ENCODE measurements around the gene CTNNA1. TPM values are rescaled to one million over a fixed set of nuclear protein-coding genes. Genes with fewer than 3 reads are reported as not detected.
"Not testable (repeated sequence)": the region's sequence is repeated elsewhere in the genome, so short reads cannot be mapped to it uniquely, and the experiment has no call there.

CTNNA1 gene
- total RNA-seq, 1 donor = 327 TPM

- no peak overlapping the region for H3K4me3 ChIP-seq (ENCODE audit: low read depth, low read length)
- no peak for DNase-seq (ENCODE audit: low read depth)
Observed at GRCh38 chr5:138757061-138757776, 4.0 kb downstream of the CTNNA1 start.

DNA sequence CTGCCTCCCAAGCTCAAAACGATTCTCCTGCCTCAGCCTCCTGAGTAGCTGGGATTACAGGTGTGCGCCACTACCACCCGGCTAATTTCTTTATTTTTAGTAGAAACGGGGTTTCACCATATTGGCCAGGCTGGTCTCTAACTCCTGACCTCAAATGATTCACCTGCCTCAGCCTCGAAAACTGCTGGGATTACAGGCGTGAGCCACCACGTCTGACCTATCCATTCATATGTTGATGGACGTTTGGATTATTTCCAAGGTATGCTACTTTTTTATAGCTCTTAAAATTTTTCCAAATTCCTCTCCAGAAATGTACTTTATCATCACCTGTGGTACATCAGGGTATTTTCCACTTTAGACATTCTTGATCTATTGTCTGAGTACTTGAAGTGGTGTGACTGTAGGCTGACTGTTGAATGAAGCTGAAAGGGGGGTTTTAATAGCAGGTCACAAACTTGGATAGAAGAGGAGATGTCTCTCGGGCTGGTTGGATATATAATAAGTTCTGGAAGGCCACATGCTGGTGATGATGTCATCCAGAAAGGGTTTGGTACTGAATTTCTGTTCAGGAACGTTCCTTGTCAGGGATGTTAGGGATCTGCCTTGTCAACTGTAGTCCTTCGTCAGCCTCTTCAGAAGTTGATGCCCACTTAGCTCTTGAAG lies 7.4 kb downstream of the CTNNA1 start:
- DNase-seq (ENCODE audit: low read depth) = no peak
- H3K4me3 ChIP-seq (ENCODE audit: low read depth, low read length) = no peak overlapping the region
- TF ChIP-seq, protein P1, sequence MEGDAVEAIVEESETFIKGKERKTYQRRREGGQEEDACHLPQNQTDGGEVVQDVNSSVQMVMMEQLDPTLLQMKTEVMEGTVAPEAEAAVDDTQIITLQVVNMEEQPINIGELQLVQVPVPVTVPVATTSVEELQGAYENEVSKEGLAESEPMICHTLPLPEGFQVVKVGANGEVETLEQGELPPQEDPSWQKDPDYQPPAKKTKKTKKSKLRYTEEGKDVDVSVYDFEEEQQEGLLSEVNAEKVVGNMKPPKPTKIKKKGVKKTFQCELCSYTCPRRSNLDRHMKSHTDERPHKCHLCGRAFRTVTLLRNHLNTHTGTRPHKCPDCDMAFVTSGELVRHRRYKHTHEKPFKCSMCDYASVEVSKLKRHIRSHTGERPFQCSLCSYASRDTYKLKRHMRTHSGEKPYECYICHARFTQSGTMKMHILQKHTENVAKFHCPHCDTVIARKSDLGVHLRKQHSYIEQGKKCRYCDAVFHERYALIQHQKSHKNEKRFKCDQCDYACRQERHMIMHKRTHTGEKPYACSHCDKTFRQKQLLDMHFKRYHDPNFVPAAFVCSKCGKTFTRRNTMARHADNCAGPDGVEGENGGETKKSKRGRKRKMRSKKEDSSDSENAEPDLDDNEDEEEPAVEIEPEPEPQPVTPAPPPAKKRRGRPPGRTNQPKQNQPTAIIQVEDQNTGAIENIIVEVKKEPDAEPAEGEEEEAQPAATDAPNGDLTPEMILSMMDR (IDR thresholded peaks at IDR 0.05; ENCODE audit: insufficient read depth, low read length) = no peak

More at GRCh38 chr5:138757061-138757776, 4.0 kb downstream of the CTNNA1 start:
- TF ChIP-seq, protein P1 (IDR thresholded peaks at IDR 0.05; ENCODE audit: insufficient read depth, low read length) = no peak

DNA sequence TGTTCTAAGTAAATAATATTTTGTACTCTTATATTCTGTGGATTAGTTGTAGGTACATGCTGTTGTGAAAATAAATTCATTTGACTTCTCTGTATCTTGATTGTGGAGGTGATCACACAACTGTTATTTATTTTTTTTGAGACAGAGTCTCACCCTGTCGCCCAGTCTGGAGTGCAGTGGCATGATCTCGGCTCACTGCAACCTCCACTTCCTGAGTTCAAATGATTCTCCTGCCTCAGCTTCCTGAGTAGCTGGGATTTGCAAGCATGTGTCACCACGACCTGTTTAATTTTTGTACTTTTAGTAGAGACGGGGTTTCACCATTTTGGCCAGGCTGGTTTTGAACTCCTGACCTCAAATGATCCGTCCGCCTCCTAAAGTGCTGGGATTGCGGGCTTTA lies 7.9 kb downstream of the CTNNA1 start:
- not testable (repeated sequence) for H3K4me3 ChIP-seq (ENCODE audit: low read depth, low read length); DNase-seq (ENCODE audit: low read depth)

GRCh38 chr5:138761670-138762069 lies 8.4 kb downstream of the CTNNA1 start:
- not testable (repeated sequence) for DNase-seq (ENCODE audit: low read depth); H3K4me3 ChIP-seq (ENCODE audit: low read depth, low read length)

- TF ChIP-seq, protein P1 (IDR thresholded peaks at IDR 0.05; ENCODE audit: insufficient read depth, low read length) = no peak
- H3K4me3 ChIP-seq (ENCODE audit: low read depth, low read length) = no peak overlapping the region
- no peak for DNase-seq (ENCODE audit: low read depth)
Observed at GRCh38 chr5:138762110-138762509, 8.9 kb downstream of the CTNNA1 start.

- no peak for DNase-seq (ENCODE audit: low read depth)
- H3K4me3 ChIP-seq (ENCODE audit: low read depth, low read length) = no peak overlapping the region
- TF ChIP-seq, protein P1 (IDR thresholded peaks at IDR 0.05; ENCODE audit: insufficient read depth, low read length) = no peak
Observed at GRCh38 chr5:138763037-138763778, 10.0 kb downstream of the CTNNA1 start.

DNA sequence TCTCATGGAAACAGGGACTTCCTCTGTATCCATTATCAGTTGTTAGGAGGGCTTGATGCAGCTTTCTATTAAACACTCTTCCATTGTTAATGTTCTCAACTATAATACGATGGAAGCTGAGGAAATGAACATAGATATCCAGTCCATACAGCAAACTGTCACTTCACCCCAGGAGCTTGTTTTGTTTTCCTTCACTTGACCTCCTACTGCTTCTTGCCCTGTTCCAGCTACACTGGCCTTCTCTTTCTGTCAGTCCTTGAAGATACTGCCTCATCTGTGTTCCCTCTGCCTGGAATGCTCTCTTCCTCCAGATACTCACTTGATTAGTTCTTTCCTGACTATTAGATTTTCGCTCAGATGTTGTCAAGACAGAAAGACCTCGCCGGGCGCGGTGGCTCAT lies 17.1 kb downstream of the CTNNA1 start:
- DNase-seq (ENCODE audit: low read depth) = no peak

More for the DNA sequence above, 17.1 kb downstream of the CTNNA1 start:
- TF ChIP-seq, protein P1 (IDR thresholded peaks at IDR 0.05; ENCODE audit: insufficient read depth, low read length) = no peak
- H3K4me3 ChIP-seq (ENCODE audit: low read depth, low read length) = no peak overlapping the region
